GM12878 (cell line): ENCODE measurements around the gene CMBL. TPM values are rescaled to one million over a fixed set of nuclear protein-coding genes. Genes with fewer than 3 reads are reported as not detected.

Experiments used
- ATAC-seq: fragments of 200-7000 bp; cut with Tn5 transposase; 3 replicates; pipeline ENCODE4 v1.9.1; 2020; ENCODE audit warnings: mild to moderate bottlenecking, moderate library complexity
- BruUV-seq: library from RNA; stranded (reverse); fragments of 400-500 nt; replicated peaks from 2 replicates; lab custom pipeline; 2021; lab: Mats Ljungman, UMichigan
- CTCF ChIA-PET: fragments of 300-600 bp; sonication (Branson Sonifier 250); formaldehyde crosslinking; extraction: SDS; loops from one replicate; lab custom pipeline; 2021; ENCODE audit warnings: inconsistent platforms; lab: Yijun Ruan, JAX
- POLR2A ChIA-PET: fragments of 350-600 bp; formaldehyde crosslinking; extraction: SDS; loops from one replicate; lab custom pipeline; 2021; ENCODE audit warnings: inconsistent platforms; lab: Charles Lee
- RAD21 ChIA-PET: fragments of 300-600 bp; sonication (Branson Sonifier 250); formaldehyde crosslinking; loops from one replicate; lab custom pipeline; 2023; ENCODE audit warnings: antibody characterized with exemption; ENCODE audit not compliant: unreplicated experiment; lab: Charles Lee
- SMC1A ChIA-PET: fragments of 300-600 bp; sonication (Branson Sonifier 250); formaldehyde crosslinking; loops from one replicate; lab custom pipeline; 2023; ENCODE audit not compliant: unreplicated experiment, uncharacterized antibody; lab: Charles Lee
- DNase-seq: peaks from one replicate; pipeline ENCODE4 v3.0.0-alpha.2; 2011; ENCODE audit warnings: low read depth, low spot score
- FAIRE-seq: peaks from 3 replicates; lab custom pipeline; 2011; peaks lifted over from hg19 to GRCh38; lab: Jason Lieb, UNC
- H2AFZ ChIP-seq: 2 replicates; pipeline ENCODE4 v1.6.0; 2011; ENCODE audit warnings: low read depth, low read length, control low read depth; ENCODE audit not compliant: control insufficient read depth
- H3K27ac ChIP-seq: 2 replicates; pipeline ENCODE4 v1.5.1; 2011; ENCODE audit warnings: control low read depth; ENCODE audit not compliant: control insufficient read depth, insufficient read depth
- H3K27me3 ChIP-seq, 2 experiments: replicated peaks in 1 of 2; 2 replicates each; pipeline versions ENCODE4 v1.6.0 to v1.6.1; 2011; ENCODE audit warnings: low read length in 1 of 2; ENCODE audit not compliant: control insufficient read depth in 2 of 2, insufficient read depth in 2 of 2
- H3K36me3 ChIP-seq, 2 experiments: 2 replicates each; pipeline ENCODE4 v1.5.1; 2011; ENCODE audit warnings: low read length in 1 of 2; ENCODE audit not compliant: control insufficient read depth in 2 of 2, insufficient read depth in 2 of 2
- H3K4me1 ChIP-seq: 2 replicates; pipeline ENCODE4 v1.6.1; 2011; ENCODE audit warnings: mild to moderate bottlenecking, low read length, moderate library complexity, mixed read lengths; ENCODE audit not compliant: control insufficient read depth, insufficient read depth
- H3K4me2 ChIP-seq: 2 replicates; pipeline ENCODE4 v1.6.0; 2011; ENCODE audit warnings: control low read depth; ENCODE audit not compliant: control insufficient read depth, insufficient read depth
- H3K4me3 ChIP-seq: fragments of 200-600 bp; sonication (generic); 2 replicates; pipeline ENCODE4 v1.5.1; 2016
- H3K79me2 ChIP-seq: 2 replicates; pipeline ENCODE4 v1.6.0; 2011; ENCODE audit warnings: low read length; ENCODE audit not compliant: control insufficient read depth, insufficient read depth
- H3K9ac ChIP-seq: 2 replicates; pipeline ENCODE4 v1.8.0; 2011; ENCODE audit warnings: low read length, control low read depth, mixed read lengths; ENCODE audit not compliant: control insufficient read depth, insufficient read depth
- H3K9me3 ChIP-seq: replicated peaks from 3 replicates; pipeline ENCODE4 v1.5.1; 2011; ENCODE audit warnings: mild to moderate bottlenecking, low read length; ENCODE audit not compliant: control insufficient read depth, insufficient read depth
- H4K20me1 ChIP-seq: 2 replicates; pipeline ENCODE4 v1.6.0; 2011; ENCODE audit not compliant: control insufficient read depth, insufficient read depth
- E2F8 ChIP-seq: fragments of 450-650 bp; IDR thresholded peaks from 2 replicates; pipeline ENCODE4 v1.6.1; 2018; ENCODE audit warnings: mild to moderate bottlenecking, low read depth, moderate library complexity; ENCODE audit not compliant: partially characterized antibody
- FOS ChIP-seq: IDR thresholded peaks from 3 replicates; pipeline ENCODE4 v1.6.1; 2011; ENCODE audit warnings: borderline replicate concordance; ENCODE audit not compliant: insufficient read length; ENCODE audit errors: extremely low read depth
- HDGF ChIP-seq: fragments of 450-650 bp; IDR thresholded peaks from 2 replicates; pipeline ENCODE4 v1.6.1; 2016; ENCODE audit warnings: antibody characterized with exemption
- NFYA ChIP-seq: IDR thresholded peaks from 2 replicates; pipeline ENCODE4 v1.6.1; 2011; ENCODE audit warnings: low read depth, mild to moderate bottlenecking, low read length, improper control_type of control experiment, borderline replicate concordance
- NRF1 ChIP-seq: conservative IDR thresholded peaks from 2 replicates; pipeline ENCODE4 v1.6.1; 2011; ENCODE audit warnings: mild to moderate bottlenecking, low read depth, low read length, improper control_type of control experiment
- PAX8 ChIP-seq: fragments of 450-650 bp; IDR thresholded peaks from 2 replicates; pipeline ENCODE4 v1.6.1; 2017; ENCODE audit warnings: mild to moderate bottlenecking, moderate library complexity
- RFX5 ChIP-seq: IDR thresholded peaks from 2 replicates; pipeline ENCODE4 v1.6.1; 2011; ENCODE audit warnings: low read depth, low read length, improper control_type of control experiment
- SMAD5 ChIP-seq: IDR thresholded peaks from 2 replicates; pipeline ENCODE4 v1.6.1; 2016; ENCODE audit warnings: antibody characterized with exemption, low read depth
- ZBED1 ChIP-seq: IDR thresholded peaks from 2 replicates; pipeline ENCODE4 v1.6.1; 2016; ENCODE audit warnings: borderline replicate concordance
- WGBS: methylation state at CpG from one replicate; pipeline ENCODE4 v1.1.6; 2016; ENCODE audit warnings: low lambda C conversion rate; ENCODE audit not compliant: insufficient replicate concordance, insufficient coverage; ENCODE audit errors: missing lambda C conversion rate; 5-methylcytosine and 5-hydroxymethylcytosine counted together
- in situ Hi-C: fragments of 300-500 bp; cut with MboI; formaldehyde crosslinking; loops from 9 replicates; pipeline ENCODE4 v1.14.3; 2018; ENCODE audit warnings: mixed read lengths
- intact Hi-C: fragments of 100-400 bp; cut with micrococcal nuclease; formaldehyde crosslinking; loops from one replicate; pipeline ENCODE4 v1.14.2; 2022; ENCODE audit not compliant: unreplicated experiment
- polyA plus RNA-seq, 11 experiments: library from polyadenylated mRNA; depleted of rRNA in 4 of 11; unstranded in 6 of 11; stranded (reverse) in 5 of 11; fragments of >200 nt; fragmentation: Nextera tagmentation in 4 of 11; fragmentation: Illumina TruSeq in 1 of 11; extraction: Ambion mirVana in 4 of 11; extraction: Trizol in 1 of 11; gene quantifications; 1 replicate in 1 of 11; 2 replicates in 10 of 11; pipeline versions ENCODE4 v1.2.1 to v1.2.3, GENCODE V29; 2011 to 2016; ENCODE audit warnings: inconsistent platforms in 2 of 11, missing spikeins in 2 of 11, low read depth in 1 of 11
- total RNA-seq, 4 experiments: library from RNA; depleted of rRNA in 3 of 4; stranded (reverse); fragments of >200 nt in 3 of 4; fragmentation: Illumina TruSeq in 1 of 4; extraction: Trizol in 1 of 4; gene quantifications; 2 replicates each; pipeline versions ENCODE4 v1.2.1 to v1.2.3, GENCODE V29; 2013 to 2021
- TF ChIP-seq, protein P1 (sequence below): fragments of 450-650 bp; IDR thresholded peaks from 2 replicates; pipeline ENCODE4 v1.6.1; 2017; ENCODE audit warnings: mild to moderate bottlenecking, low read depth, inconsistent platforms; ENCODE audit not compliant: poor library complexity, severe bottlenecking
- TF ChIP-seq, protein P2 (sequence below): fragments of 450-650 bp; IDR thresholded peaks from 2 replicates; pipeline ENCODE4 v1.6.1; 2017; ENCODE audit warnings: low read depth, mild to moderate bottlenecking, moderate library complexity
- TF ChIP-seq, protein P3 (sequence below): IDR thresholded peaks from 2 replicates; pipeline ENCODE4 v1.6.1; 2012; ENCODE audit warnings: low read length, inconsistent platforms

CMBL gene
- total and polyA plus RNA-seq, 10 of the 15 experiments (the other 5 are each of a cell fraction or from before 2014, with no cell fraction given) = 1.8 to 15.6 (median 7.5) TPM

DNA sequence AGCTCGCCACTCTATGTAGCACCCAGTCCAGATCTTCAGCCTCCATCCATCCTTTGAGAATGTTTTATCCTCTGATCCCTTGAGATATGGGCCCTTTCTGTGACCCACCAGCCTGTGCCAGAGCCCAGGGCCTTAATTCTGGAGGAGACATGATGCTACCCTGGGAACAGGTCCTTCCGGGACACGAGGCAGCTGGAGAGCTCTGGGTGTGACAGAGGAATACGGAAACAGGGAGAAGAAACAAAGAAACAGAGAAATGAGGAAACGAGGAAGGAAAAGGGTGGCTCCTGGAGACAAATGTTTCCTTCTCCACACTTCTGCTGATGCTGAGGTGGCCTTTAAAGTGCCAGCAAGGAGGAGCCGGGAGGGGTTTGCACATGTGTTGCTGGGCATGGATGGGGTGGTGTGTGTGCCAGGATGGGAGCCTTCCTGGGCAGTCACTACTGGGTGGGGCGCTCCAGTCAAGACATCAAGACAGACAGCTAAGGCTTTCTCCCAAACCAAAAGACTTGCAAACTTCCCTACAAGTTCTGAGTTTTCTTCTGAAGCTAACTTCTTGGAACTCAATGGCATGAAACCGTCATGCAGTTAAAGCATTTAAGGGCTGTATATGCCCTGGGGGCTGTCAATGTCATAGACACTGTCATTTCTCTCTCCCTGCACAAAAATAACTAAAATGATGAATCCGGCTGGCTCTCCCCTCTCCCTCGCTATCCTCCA, 23.0 kb upstream of the CMBL start (continued):
- TF ChIP-seq, protein P1, sequence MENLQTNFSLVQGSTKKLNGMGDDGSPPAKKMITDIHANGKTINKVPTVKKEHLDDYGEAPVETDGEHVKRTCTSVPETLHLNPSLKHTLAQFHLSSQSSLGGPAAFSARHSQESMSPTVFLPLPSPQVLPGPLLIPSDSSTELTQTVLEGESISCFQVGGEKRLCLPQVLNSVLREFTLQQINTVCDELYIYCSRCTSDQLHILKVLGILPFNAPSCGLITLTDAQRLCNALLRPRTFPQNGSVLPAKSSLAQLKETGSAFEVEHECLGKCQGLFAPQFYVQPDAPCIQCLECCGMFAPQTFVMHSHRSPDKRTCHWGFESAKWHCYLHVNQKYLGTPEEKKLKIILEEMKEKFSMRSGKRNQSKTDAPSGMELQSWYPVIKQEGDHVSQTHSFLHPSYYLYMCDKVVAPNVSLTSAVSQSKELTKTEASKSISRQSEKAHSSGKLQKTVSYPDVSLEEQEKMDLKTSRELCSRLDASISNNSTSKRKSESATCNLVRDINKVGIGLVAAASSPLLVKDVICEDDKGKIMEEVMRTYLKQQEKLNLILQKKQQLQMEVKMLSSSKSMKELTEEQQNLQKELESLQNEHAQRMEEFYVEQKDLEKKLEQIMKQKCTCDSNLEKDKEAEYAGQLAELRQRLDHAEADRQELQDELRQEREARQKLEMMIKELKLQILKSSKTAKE = no peak

GRCh38 chr5:10329820-10330481, 22.2 kb upstream of the CMBL start:
- H4K20me1 ChIP-seq = no peaks in the 10 kb centered on the region
- ChIA-PET SMC1A (interaction anchor here (1.1 kb wide), 1 partner anchor 279 kb away, joined by 3 read pairs; no protein-coding TSS in a partner anchor), CTCF (no interaction called here), RAD21 (no interaction called here), POLR2A (no interaction called here)
- FAIRE-seq (no peak), DNase-seq (no peak), ATAC-seq (no peak)
- H3K4me1 ChIP-seq = no peaks in the 10 kb centered on the region
- H3K79me2 ChIP-seq = no peaks in the 10 kb centered on the region
- no peak overlapping the region for H3K27ac ChIP-seq
- in situ Hi-C loops (no loop called here), intact Hi-C loops (no loop called here)
- no peaks in the 10 kb centered on the region for H3K36me3 ChIP-seq
- no peak overlapping the region for H3K9ac ChIP-seq
- no peak overlapping the region for H3K4me2 ChIP-seq
- WGBS = 66% methylated on average over 7 of the region's 7 CpGs
- H3K27me3 ChIP-seq = peaks cover 0 to 10% of the 10 kb centered on the region in 2 experiments; a peak in 2 of 4 replicates
- no peaks in the 10 kb centered on the region for H3K9me3 ChIP-seq
- H3K4me3 ChIP-seq = no peak overlapping the region
- no TSS peak for BruUV-seq
- H2AFZ ChIP-seq = no peak overlapping the region
- TF ChIP-seq PAX8 (no peak), ZBED1 (no peak), FOS (no peak), NFYA (no peak), SMAD5 (no peak), NRF1 (no peak), RFX5 (no peak), HDGF (no peak), E2F8 (no peak)
- TF ChIP-seq, protein P2, sequence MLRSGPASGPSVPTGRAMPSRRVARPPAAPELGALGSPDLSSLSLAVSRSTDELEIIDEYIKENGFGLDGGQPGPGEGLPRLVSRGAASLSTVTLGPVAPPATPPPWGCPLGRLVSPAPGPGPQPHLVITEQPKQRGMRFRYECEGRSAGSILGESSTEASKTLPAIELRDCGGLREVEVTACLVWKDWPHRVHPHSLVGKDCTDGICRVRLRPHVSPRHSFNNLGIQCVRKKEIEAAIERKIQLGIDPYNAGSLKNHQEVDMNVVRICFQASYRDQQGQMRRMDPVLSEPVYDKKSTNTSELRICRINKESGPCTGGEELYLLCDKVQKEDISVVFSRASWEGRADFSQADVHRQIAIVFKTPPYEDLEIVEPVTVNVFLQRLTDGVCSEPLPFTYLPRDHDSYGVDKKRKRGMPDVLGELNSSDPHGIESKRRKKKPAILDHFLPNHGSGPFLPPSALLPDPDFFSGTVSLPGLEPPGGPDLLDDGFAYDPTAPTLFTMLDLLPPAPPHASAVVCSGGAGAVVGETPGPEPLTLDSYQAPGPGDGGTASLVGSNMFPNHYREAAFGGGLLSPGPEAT = no peak
- TF ChIP-seq, protein P3, sequence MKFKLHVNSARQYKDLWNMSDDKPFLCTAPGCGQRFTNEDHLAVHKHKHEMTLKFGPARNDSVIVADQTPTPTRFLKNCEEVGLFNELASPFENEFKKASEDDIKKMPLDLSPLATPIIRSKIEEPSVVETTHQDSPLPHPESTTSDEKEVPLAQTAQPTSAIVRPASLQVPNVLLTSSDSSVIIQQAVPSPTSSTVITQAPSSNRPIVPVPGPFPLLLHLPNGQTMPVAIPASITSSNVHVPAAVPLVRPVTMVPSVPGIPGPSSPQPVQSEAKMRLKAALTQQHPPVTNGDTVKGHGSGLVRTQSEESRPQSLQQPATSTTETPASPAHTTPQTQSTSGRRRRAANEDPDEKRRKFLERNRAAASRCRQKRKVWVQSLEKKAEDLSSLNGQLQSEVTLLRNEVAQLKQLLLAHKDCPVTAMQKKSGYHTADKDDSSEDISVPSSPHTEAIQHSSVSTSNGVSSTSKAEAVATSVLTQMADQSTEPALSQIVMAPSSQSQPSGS = no peak
